Activated CD8-positive, alpha-beta memory T cell treated with anti-CD3 and anti-CD28 coated beads for 48 hours (primary cell): ENCODE results near the gene ARMCX2.
A peak's percentile ranks its signal among the peaks of the same experiment; 100 is the strongest.
"Not testable (repeated sequence)": the region's sequence is repeated elsewhere in the genome, so short reads cannot be mapped to it uniquely, and the experiment has no call there.

ENCODE experiments used
- DNase-seq, 3 experiments: peaks; one replicate each; pipeline ENCODE4 v3.0.0-alpha.2; 2020; ENCODE audit warnings: low read depth in 2 of 3, low spot score in 2 of 3

Gene ARMCX2

GRCh38 chrX:101659601-101660063, at the start of gene ARMCX2:
TSS of gene ARMCX2 (minus strand) at chrX:101659850. CDS start at chrX:101657588, 2,262 bp downstream.
- no peak for DNase-seq

GRCh38 chrX:101709384-101709783, 49.7 kb upstream of the ARMCX2 start:
- no peak for DNase-seq

GRCh38 chrX:101708163-101708562, 48.5 kb upstream of the ARMCX2 start:
- DNase-seq = no peak

- no peak for DNase-seq
Measured at GRCh38 chrX:101693476-101693875, 33.8 kb upstream of the ARMCX2 start.

- DNase-seq = no peak
Measured at GRCh38 chrX:101691835-101692234, 32.2 kb upstream of the ARMCX2 start.

- DNase-seq = no peak
Measured at GRCh38 chrX:101686574-101686973, 26.9 kb upstream of the ARMCX2 start.

GRCh38 chrX:101685923-101686322, 26.3 kb upstream of the ARMCX2 start:
- DNase-seq = no peak

GRCh38 chrX:101682723-101683122, 23.1 kb upstream of the ARMCX2 start:
- no peak for DNase-seq

GRCh38 chrX:101677028-101677427, 17.4 kb upstream of the ARMCX2 start:
- DNase-seq = no peak

- no peak for DNase-seq
Measured at GRCh38 chrX:101676571-101676970, 16.9 kb upstream of the ARMCX2 start.

- no peak for DNase-seq
Measured at GRCh38 chrX:101668143-101668542, 8.5 kb upstream of the ARMCX2 start.

- peak in 1 of 3 experiments; percentile 13 for DNase-seq
Measured at GRCh38 chrX:101658661-101659491, 774 bp downstream of the ARMCX2 start.

GRCh38 chrX:101657495-101657894, 2.2 kb downstream of the ARMCX2 start:
- no peak for DNase-seq

- DNase-seq = no peak
Measured at GRCh38 chrX:101656817-101657216, 2.8 kb downstream of the ARMCX2 start.

- no peak for DNase-seq
Measured at GRCh38 chrX:101655534-101655933, 4.1 kb downstream of the ARMCX2 start.

- DNase-seq = not testable (repeated sequence)
Measured at GRCh38 chrX:101647716-101648115, 11.9 kb downstream of the ARMCX2 start.

GRCh38 chrX:101642093-101642492, 17.6 kb downstream of the ARMCX2 start:
- DNase-seq = no peak

GRCh38 chrX:101639583-101639982, 20.1 kb downstream of the ARMCX2 start:
- DNase-seq = no peak

GRCh38 chrX:101619364-101619763, 40.3 kb downstream of the ARMCX2 start:
- DNase-seq = no peak

GRCh38 chrX:101617211-101618191, 42.1 kb downstream of the ARMCX2 start, which contains the start of gene ARMCX6:
TSS of gene ARMCX6 (minus strand) at chrX:101618000. CDS start at chrX:101616620, 1,380 bp downstream.
- peak in 1 of 3 experiments; percentile 43 for DNase-seq

- DNase-seq = no peak
Measured at GRCh38 chrX:101605728-101606127, 53.9 kb downstream of the ARMCX2 start.
